Esophagus (tissue), 2 donors: ENCODE data around the gene TRERF1. TPM values are rescaled to one million over a fixed set of nuclear protein-coding genes. Genes with fewer than 3 reads are reported as not detected.

Experiments used
- H3K27ac ChIP-seq, 2 donors: one replicate each; pipeline ENCODE4 v1.5.1; 2013; ENCODE audit warnings: low read depth in 2 of 2, mild to moderate bottlenecking in 2 of 2, inconsistent platforms in 1 of 2, low read length in 1 of 2, moderate library complexity in 1 of 2
- H3K27me3 ChIP-seq, 2 donors: one replicate each; pipeline ENCODE4 v1.6.1; 2013; ENCODE audit warnings: low read length in 2 of 2, control low read depth in 1 of 2, mild to moderate bottlenecking in 1 of 2; ENCODE audit not compliant: insufficient read depth in 2 of 2, control insufficient read depth in 1 of 2
- H3K36me3 ChIP-seq, 2 donors: one replicate each; pipeline ENCODE4 v1.6.1; 2013; ENCODE audit warnings: low read length in 1 of 2; ENCODE audit not compliant: control insufficient read depth in 2 of 2, insufficient read depth in 2 of 2
- H3K4me1 ChIP-seq, 2 donors: one replicate each; pipeline ENCODE4 v1.6.1; 2013; ENCODE audit warnings: low read length in 1 of 2; ENCODE audit not compliant: control insufficient read depth in 2 of 2, insufficient read depth in 2 of 2
- H3K4me3 ChIP-seq, 2 donors: one replicate each; pipeline ENCODE4 v1.5.1; 2013; ENCODE audit warnings: low read length in 2 of 2, mild to moderate bottlenecking in 2 of 2, low read depth in 1 of 2, moderate library complexity in 1 of 2
- H3K9me3 ChIP-seq, 2 donors: one replicate each; pipeline ENCODE4 v1.6.1; 2013; ENCODE audit warnings: mild to moderate bottlenecking in 2 of 2, low read depth in 1 of 2, low read length in 1 of 2, moderate library complexity in 1 of 2; ENCODE audit not compliant: control insufficient read depth in 2 of 2, insufficient read depth in 1 of 2
- WGBS, 2 donors: extraction: QIAGEN DNeasy Blood & Tissue Kit; methylation state at CpG; one replicate each; pipeline ENCODE4 v1.1.7; 2013; 5-methylcytosine and 5-hydroxymethylcytosine counted together
- polyA plus RNA-seq, 2 donors: library from polyadenylated mRNA; stranded (reverse); fragments of 200-250 nt; gene quantifications; one replicate each; pipeline ENCODE4 v1.2.3, GENCODE V29; 2013
- donor health status: healthy with polysubstance abuse.
- donor health status: Bipolar disorder and iron deficiency.

The TRERF1 gene
- polyA plus RNA-seq, 2 donors = 4.6 to 8.1 TPM

DNA sequence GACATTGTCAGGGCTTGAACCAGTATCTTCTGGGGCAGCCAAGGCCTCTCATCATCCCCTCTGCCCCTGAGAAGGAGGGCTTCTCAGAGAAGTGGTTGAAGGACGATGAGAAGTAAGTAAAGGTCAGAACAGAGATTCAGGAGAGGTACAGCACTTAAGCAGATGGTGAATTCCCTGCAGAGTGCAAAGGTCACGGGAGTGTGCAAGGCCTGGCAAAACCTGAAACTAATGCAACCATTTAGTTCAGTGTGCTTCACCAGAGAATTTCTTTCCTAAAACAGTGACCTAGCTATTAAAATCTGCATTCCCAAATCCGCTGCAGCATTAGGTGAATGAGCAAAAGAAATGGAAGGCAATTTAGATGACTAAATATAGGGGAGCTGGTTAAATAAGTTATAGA lies 58.4 kb downstream of the TRERF1 start:
- WGBS, 2 donors = 69 to 87% methylated on average over 3 of the region's 3 CpGs
- no peaks in the 10 kb centered on the region for H3K36me3 ChIP-seq
- H3K9me3 ChIP-seq = no peaks in the 10 kb centered on the region

DNA sequence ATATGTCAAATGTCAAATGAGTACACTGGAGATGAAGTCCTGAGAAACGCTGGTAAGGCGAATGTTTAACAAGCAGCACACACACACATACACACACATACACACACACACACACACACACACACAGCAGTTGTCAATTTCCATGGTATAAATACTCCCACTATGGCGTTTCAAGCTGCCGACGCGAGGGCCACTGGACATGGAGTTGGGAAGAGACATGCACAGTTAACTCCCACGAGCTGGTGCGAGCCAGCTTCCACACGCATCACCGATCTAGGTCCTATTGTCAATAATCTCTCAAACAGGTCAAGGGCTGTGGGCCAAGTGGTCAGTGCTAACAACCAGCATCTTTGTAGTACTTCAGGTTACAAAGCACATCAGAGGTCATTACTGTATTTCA lies 58.9 kb downstream of the TRERF1 start:
- no peaks in the 10 kb centered on the region for H3K9me3 ChIP-seq
- peaks cover 0 to 3% of the 10 kb centered on the region in 2 donors for H3K4me1 ChIP-seq
- no peak overlapping the region for H3K4me3 ChIP-seq
- 92 to 96% methylated on average over 10 of the region's 10 CpGs for WGBS, 2 donors
- no peaks in the 10 kb centered on the region for H3K27me3 ChIP-seq
- no peaks in the 10 kb centered on the region for H3K36me3 ChIP-seq
- H3K27ac ChIP-seq = no peak overlapping the region

More for the DNA sequence above, 58.4 kb downstream of the TRERF1 start:
- Histone ChIP-seq H3K4me3 (no peak overlapping the region), H3K27me3 (no peaks in the 10 kb centered on the region), H3K4me1 (peaks cover 0 to 3% of the 10 kb centered on the region in 2 donors), H3K27ac (no peak overlapping the region)

DNA sequence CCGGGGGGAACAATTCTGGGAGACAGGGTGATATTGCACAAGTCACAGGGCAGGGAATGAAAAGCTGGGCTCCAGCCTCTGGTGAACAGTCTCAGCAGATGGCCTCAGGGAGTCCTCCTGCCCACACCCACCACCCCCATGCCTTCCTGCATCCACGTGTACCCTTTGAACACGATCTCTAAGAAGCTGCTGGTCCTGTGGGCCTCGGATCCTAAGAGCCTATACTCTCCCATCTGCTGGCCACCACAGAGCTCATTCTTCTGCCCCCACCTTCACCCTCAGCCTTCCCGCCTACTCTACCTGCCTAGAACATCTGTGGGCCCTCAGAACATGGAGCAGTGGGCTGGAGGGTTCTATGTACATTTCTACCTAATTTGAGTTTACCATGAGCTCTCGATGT lies 60.3 kb downstream of the TRERF1 start:
- 89 to 91% methylated on average over 6 of the region's 6 CpGs for WGBS, 2 donors
- H3K36me3 ChIP-seq = no peaks in the 10 kb centered on the region
- H3K4me3 ChIP-seq = no peak overlapping the region
- peaks cover 0 to 3% of the 10 kb centered on the region in 2 donors for H3K4me1 ChIP-seq
- H3K27me3 ChIP-seq = no peaks in the 10 kb centered on the region
- H3K27ac ChIP-seq = no peak overlapping the region
- H3K9me3 ChIP-seq = no peaks in the 10 kb centered on the region

DNA sequence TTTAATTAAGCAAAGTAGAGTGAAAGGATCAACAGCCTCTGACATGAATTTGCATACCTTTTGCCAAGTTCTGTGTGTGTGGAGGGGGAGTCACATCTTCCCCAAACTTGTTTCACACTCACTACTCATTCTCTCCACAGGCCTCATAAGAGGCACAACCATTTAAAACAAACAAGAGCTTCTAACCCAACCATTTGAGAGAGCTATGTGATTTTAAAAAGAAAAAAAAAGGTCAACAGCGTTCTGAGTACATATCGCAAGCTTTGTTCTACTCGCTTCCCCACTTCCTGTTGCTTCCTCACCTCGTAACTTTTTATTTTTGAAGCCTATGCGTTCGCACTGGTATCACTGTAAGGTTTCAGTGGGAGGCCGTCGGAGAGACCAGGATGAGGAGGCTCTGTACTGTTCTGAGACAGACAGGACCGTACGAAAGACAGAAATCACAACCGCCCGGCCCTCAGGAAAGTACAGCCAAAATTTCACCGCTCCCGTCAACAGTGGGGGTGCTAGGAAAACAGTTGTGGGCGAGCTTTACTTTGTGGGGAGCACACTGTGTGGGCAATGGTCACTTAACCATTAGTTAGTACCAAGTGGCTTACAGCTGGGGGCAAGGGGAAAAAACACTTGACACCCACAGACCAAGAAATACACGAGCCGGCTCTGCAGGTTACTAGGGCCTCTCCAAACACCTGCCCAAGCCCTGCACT lies 61.3 kb downstream of the TRERF1 start:
- Histone ChIP-seq H3K9me3 (no peaks in the 10 kb centered on the region), H3K4me1 (peaks cover 0 to 3% of the 10 kb centered on the region in 2 donors), H3K36me3 (no peaks in the 10 kb centered on the region), H3K4me3 (no peak overlapping the region), H3K27ac (peak overlapping the region; percentile 58 to 67), H3K27me3 (no peaks in the 10 kb centered on the region)
- 79 to 80% methylated on average over 17 of the region's 17 CpGs for WGBS, 2 donors

DNA sequence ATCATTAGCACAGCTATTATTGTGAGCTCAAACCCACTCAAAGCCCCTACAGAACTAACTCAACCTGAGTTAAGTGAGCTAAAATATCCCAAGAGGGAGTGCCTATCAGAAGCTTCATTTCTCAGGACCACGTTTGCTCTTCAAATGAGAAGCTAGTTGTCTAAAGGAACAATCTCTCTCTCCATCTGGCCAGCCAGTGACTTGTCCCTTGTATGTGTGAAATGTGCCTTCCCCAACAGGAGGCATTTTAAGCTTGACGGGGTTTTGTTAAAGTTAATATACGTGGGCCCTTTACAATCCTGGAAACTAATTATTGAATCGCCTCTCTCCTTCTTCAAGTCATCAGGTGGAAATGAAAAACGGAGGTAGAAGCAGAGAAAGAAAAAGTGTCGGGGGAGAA lies 62.0 kb downstream of the TRERF1 start:
- 79 to 82% methylated on average over 6 of the region's 6 CpGs for WGBS, 2 donors
- Histone ChIP-seq H3K4me3 (no peak overlapping the region), H3K27ac (peak overlapping the region in 1 of 2 donors; percentile 23)

DNA sequence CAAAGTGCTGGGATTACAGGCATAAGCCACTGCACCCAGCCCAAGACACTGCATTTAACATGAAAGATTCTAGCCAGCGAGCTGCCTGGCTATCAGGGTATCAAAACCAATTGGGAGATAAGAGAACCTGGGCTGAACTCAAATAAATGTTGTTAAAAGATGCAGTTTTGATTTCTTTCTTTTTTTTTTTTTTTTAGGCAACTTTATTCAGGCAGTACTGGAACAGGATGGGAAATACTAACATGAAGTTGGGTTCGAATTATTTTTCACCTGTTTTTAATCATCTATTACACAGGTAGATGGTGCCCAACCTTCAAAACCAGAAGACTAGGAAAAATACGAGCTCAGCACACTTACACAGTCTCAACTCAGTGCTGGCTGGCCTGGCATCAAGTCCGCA lies 63.7 kb downstream of the TRERF1 start:
- no peak overlapping the region for H3K4me3 ChIP-seq
- H3K4me1 ChIP-seq = peaks cover 0 to 3% of the 10 kb centered on the region in 2 donors
- no peaks in the 10 kb centered on the region for H3K9me3 ChIP-seq
- no peak overlapping the region for H3K27ac ChIP-seq
- no peaks in the 10 kb centered on the region for H3K27me3 ChIP-seq
- 76 to 80% methylated on average over 4 of the region's 4 CpGs for WGBS, 2 donors
- H3K36me3 ChIP-seq = peaks cover 0 to 3% of the 10 kb centered on the region in 2 donors

More for the DNA sequence above, 62.0 kb downstream of the TRERF1 start:
- no peaks in the 10 kb centered on the region for H3K36me3 ChIP-seq
- H3K9me3 ChIP-seq = no peaks in the 10 kb centered on the region
- H3K27me3 ChIP-seq = no peaks in the 10 kb centered on the region
- peaks cover 0 to 3% of the 10 kb centered on the region in 2 donors for H3K4me1 ChIP-seq

DNA sequence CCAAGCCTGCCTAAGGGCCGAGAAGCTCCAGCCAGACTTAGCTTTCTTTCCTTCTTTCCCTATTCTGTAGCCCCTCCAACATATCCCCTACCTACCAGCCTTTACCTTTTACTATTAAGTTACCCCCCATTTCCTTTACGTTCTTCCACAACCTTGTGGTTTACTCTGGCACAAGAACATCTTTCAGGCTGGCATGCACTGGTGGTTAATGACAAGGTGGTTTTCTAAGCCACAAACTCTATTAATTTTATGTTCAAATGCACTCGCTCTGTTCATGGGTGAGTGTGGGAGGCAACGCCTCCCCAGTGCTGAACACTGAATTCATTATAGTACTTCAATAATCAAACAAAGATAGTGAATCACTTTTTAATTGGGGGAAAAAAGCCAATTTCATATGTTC lies 64.4 kb downstream of the TRERF1 start:
- 68 to 71% methylated on average over 4 of the region's 4 CpGs for WGBS, 2 donors
- Histone ChIP-seq H3K27ac (no peak overlapping the region), H3K9me3 (no peaks in the 10 kb centered on the region), H3K27me3 (no peaks in the 10 kb centered on the region), H3K4me3 (no peak overlapping the region), H3K4me1 (peaks cover 0 to 3% of the 10 kb centered on the region in 2 donors), H3K36me3 (peaks cover 0 to 3% of the 10 kb centered on the region in 2 donors)

DNA sequence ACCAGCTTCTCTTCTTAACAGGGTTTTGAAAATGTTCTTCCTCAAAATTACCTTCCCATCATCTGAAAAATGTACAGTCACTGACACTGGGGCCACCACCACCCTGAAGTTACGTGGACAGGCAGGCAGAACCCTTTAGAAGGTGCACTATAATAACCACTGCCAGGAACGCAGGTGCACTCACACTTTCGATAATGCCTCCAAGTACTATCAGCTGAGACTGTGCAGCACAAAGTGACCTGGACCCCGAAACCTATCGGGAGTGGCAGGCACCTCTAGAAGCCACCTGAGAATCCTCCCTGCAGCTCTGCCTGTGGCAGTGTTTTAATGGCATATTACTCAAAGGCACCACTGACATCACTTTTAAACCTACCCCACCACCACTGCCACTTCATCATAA lies 66.4 kb downstream of the TRERF1 start:
- Histone ChIP-seq H3K4me1 (peaks cover 0 to 3% of the 10 kb centered on the region in 2 donors), H3K4me3 (no peak overlapping the region), H3K36me3 (peaks cover 0 to 3% of the 10 kb centered on the region in 2 donors), H3K27me3 (no peaks in the 10 kb centered on the region), H3K9me3 (no peaks in the 10 kb centered on the region), H3K27ac (no peak overlapping the region)
- WGBS, 2 donors = 88 to 94% methylated on average over 5 of the region's 5 CpGs

DNA sequence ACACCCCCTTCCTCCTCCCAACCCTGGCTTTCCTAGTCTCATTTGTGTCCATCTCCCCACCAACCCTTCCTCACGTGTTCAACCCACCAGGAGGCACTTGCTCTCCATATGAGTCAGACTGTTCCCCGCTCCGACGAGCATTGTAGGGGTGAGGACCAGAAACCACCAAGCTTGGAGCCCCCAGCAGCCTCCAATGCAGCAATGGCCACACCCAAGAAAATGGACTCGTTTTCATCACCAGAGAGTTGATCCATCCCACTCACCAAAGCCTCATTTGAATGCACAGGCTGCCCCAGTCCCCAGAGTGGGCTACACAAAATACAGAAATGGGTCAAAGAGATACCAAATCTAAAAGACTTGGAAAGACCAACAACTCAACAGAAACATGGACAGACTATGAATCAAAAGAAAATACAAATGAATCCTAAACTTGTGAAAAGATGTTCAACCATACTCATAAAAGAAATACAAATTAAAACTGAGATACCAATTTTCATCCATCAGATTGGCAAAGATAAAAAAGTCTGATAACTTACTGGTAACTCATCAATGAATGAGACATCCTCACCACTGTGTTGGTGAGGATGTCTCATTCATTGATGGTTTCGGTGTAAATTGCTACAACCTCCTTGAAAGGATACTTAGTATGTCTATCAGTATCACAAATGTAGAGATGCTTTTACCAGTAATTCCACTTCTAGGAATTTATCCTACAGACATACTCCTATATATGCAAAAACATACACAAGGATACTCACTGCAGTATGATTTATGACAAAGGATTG lies 68.1 kb downstream of the TRERF1 start:
- H3K9me3 ChIP-seq = no peaks in the 10 kb centered on the region
- H3K27me3 ChIP-seq = no peaks in the 10 kb centered on the region
- H3K4me1 ChIP-seq = no peaks in the 10 kb centered on the region
- 81% methylated on average over 6 of the region's 6 CpGs for WGBS, 2 donors
- no peak overlapping the region for H3K27ac ChIP-seq
- no peak overlapping the region for H3K4me3 ChIP-seq
- peaks cover 0 to 3% of the 10 kb centered on the region in 2 donors for H3K36me3 ChIP-seq
